Astrocyte (in vitro differentiated cells and primary cell): ENCODE measurements around the gene AFAP1L2. TPM values are rescaled to one million over a fixed set of nuclear protein-coding genes. Genes with fewer than 3 reads are reported as not detected.

ENCODE experiments used
- DNase-seq: peaks from one replicate; pipeline ENCODE4 v3.0.0-alpha.2; 2010; ENCODE audit warnings: low read depth
- FAIRE-seq: peaks from 2 replicates; lab custom pipeline; 2011; peaks lifted over from hg19 to GRCh38; lab: Jason Lieb, UNC
- H2AFZ ChIP-seq: 2 replicates; pipeline ENCODE4 v1.6.0; 2012; ENCODE audit warnings: low read depth, low read length, inconsistent platforms
- H3K27ac ChIP-seq: 2 replicates; pipeline ENCODE4 v1.5.1; 2011; ENCODE audit warnings: low read depth, low read length, inconsistent platforms
- H3K27me3 ChIP-seq: 2 replicates; pipeline ENCODE4 v1.6.0; 2011; ENCODE audit warnings: low read length, inconsistent platforms; ENCODE audit not compliant: insufficient read depth
- H3K36me3 ChIP-seq: 2 replicates; pipeline ENCODE4 v1.5.1; 2011; ENCODE audit warnings: low read length, inconsistent platforms; ENCODE audit not compliant: insufficient read depth
- H3K4me1 ChIP-seq: 2 replicates; pipeline ENCODE4 v1.5.1; 2011; ENCODE audit warnings: low read length, inconsistent platforms; ENCODE audit not compliant: insufficient read depth
- H3K4me2 ChIP-seq: 2 replicates; pipeline ENCODE4 v1.6.0; 2012; ENCODE audit warnings: low read length, inconsistent platforms
- H3K4me3 ChIP-seq: 2 replicates; pipeline ENCODE4 v1.5.1; 2011; ENCODE audit warnings: low read depth, mild to moderate bottlenecking, low read length, inconsistent platforms; ENCODE audit not compliant: insufficient read depth
- H3K79me2 ChIP-seq: 2 replicates; pipeline ENCODE4 v1.6.0; 2012; ENCODE audit warnings: mild to moderate bottlenecking, low read length, inconsistent platforms; ENCODE audit not compliant: insufficient read depth
- H3K9ac ChIP-seq: 2 replicates; pipeline ENCODE4 v1.6.0; 2012; ENCODE audit warnings: mild to moderate bottlenecking, low read length, inconsistent platforms
- H3K9me3 ChIP-seq: 2 replicates; pipeline ENCODE4 v1.5.1; 2012; ENCODE audit warnings: low read depth, mild to moderate bottlenecking, low read length, inconsistent platforms; ENCODE audit not compliant: insufficient read depth
- H4K20me1 ChIP-seq: 2 replicates; pipeline ENCODE4 v1.6.0; 2012; ENCODE audit warnings: low read length, inconsistent platforms; ENCODE audit not compliant: insufficient read depth
- H3K27ac Mint-ChIP-seq: one replicate; pipeline ENCODE4 v1.8.0; 2021; ENCODE audit warnings: mild to moderate bottlenecking, mixed read lengths; ENCODE audit not compliant: unreplicated experiment
- H3K27me3 Mint-ChIP-seq: one replicate; pipeline ENCODE4 v1.8.0; 2021; ENCODE audit warnings: low read depth, mixed read lengths; ENCODE audit not compliant: unreplicated experiment
- H3K36me3 Mint-ChIP-seq: one replicate; pipeline ENCODE4 v1.8.0; 2021; ENCODE audit warnings: low read depth, mixed read lengths; ENCODE audit not compliant: unreplicated experiment
- H3K4me1 Mint-ChIP-seq: one replicate; pipeline ENCODE4 v1.8.0; 2021; ENCODE audit warnings: low read depth, mixed read lengths; ENCODE audit not compliant: unreplicated experiment
- H3K4me3 Mint-ChIP-seq: one replicate; pipeline ENCODE4 v1.8.0; 2021; ENCODE audit warnings: mild to moderate bottlenecking, moderate library complexity, mixed read lengths; ENCODE audit not compliant: unreplicated experiment
- H3K9me3 Mint-ChIP-seq: one replicate; pipeline ENCODE4 v1.8.0; 2021; ENCODE audit warnings: mild to moderate bottlenecking, mixed read lengths; ENCODE audit not compliant: unreplicated experiment
- CTCF ChIP-seq: IDR thresholded peaks from 2 replicates; pipeline ENCODE4 v1.5.1; 2011; ENCODE audit warnings: low read depth, mild to moderate bottlenecking, inconsistent platforms, low read length, moderate library complexity; ENCODE audit not compliant: insufficient read depth
- EZH2 ChIP-seq: IDR thresholded peaks from 2 replicates; pipeline ENCODE4 v1.6.1; 2012; ENCODE audit warnings: mild to moderate bottlenecking, low read length, inconsistent platforms; ENCODE audit not compliant: insufficient read depth
- total RNA-seq: library from RNA; stranded (reverse); gene quantifications from 2 replicates; pipeline ENCODE4 v1.2.1, GENCODE V29; 2021

AFAP1L2 gene
- total RNA-seq, 1 donor from 2014 or later = 26.6 TPM

DNA sequence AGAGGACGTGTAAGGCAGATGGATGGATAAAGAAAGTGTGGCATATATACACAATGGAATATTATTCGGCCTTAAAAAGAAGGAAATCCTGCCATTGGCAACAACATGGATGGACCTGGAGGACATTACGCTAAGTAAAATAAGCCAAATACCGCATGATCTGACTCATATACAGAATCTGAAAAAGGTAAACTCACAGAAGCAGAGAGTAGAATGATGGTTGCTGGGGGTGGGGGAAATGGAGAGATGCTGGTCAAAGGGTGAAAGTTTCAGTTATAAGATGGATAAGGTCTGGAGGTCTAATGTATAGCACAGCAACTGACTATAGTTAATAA lies 36.3 kb downstream of the AFAP1L2 start:
- peaks cover 16% of the 10 kb centered on the region for H3K4me1 ChIP-seq
- peaks cover 29% of the 10 kb centered on the region for H3K4me1 Mint-ChIP-seq
- no peak for FAIRE-seq
- peaks cover 10% of the 10 kb centered on the region for H3K36me3 Mint-ChIP-seq
- peak overlapping the region; percentile 50 for H3K4me2 ChIP-seq
- no peaks in the 10 kb centered on the region for H3K9me3 ChIP-seq
- no peak overlapping the region for H3K27ac Mint-ChIP-seq
- no peak for DNase-seq
- no peaks in the 10 kb centered on the region for H3K27me3 Mint-ChIP-seq
- H3K9me3 Mint-ChIP-seq = peaks cover 4% of the 10 kb centered on the region
- no peaks in the 10 kb centered on the region for H3K79me2 ChIP-seq
- no peak overlapping the region for H3K4me3 ChIP-seq
- no peak overlapping the region for H3K27ac ChIP-seq
- no peaks in the 10 kb centered on the region for H4K20me1 ChIP-seq
- no peak overlapping the region for H2AFZ ChIP-seq
- H3K4me3 Mint-ChIP-seq = no peak overlapping the region
- TF ChIP-seq EZH2 (no peak), CTCF (no peak)
- H3K27me3 ChIP-seq = no peaks in the 10 kb centered on the region
- no peaks in the 10 kb centered on the region for H3K36me3 ChIP-seq
- H3K9ac ChIP-seq = no peak overlapping the region

- peaks cover 13% of the 10 kb centered on the region for H3K36me3 Mint-ChIP-seq
- Histone ChIP-seq H3K4me1 (peaks cover 16% of the 10 kb centered on the region), H3K36me3 (no peaks in the 10 kb centered on the region), H2AFZ (no peak overlapping the region), H3K4me3 (no peak overlapping the region), H3K79me2 (no peaks in the 10 kb centered on the region), H4K20me1 (no peaks in the 10 kb centered on the region), H3K9ac (no peak overlapping the region), H3K4me2 (peak overlapping the region; percentile 50), H3K27me3 (no peaks in the 10 kb centered on the region), H3K9me3 (no peaks in the 10 kb centered on the region), H3K27ac (peak overlapping the region; percentile 18)
- no peaks in the 10 kb centered on the region for H3K27me3 Mint-ChIP-seq
- DNase-seq (peak; percentile 84), FAIRE-seq (no peak)
- peaks cover 29% of the 10 kb centered on the region for H3K4me1 Mint-ChIP-seq
- no peak overlapping the region for H3K4me3 Mint-ChIP-seq
- H3K27ac Mint-ChIP-seq = peak overlapping the region; percentile 75
- no peak for TF ChIP-seq EZH2
- no peak for TF ChIP-seq CTCF
- peaks cover 4% of the 10 kb centered on the region for H3K9me3 Mint-ChIP-seq
Measured at GRCh38 chr10:114367351-114368056, 36.8 kb downstream of the AFAP1L2 start.

- FAIRE-seq (no peak), DNase-seq (no peak)
- Histone ChIP-seq H3K4me1 (peaks cover 16% of the 10 kb centered on the region), H3K9ac (no peak overlapping the region), H3K36me3 (no peaks in the 10 kb centered on the region), H3K4me3 (no peak overlapping the region), H3K27me3 (peaks cover 8% of the 10 kb centered on the region), H3K9me3 (no peaks in the 10 kb centered on the region), H4K20me1 (no peaks in the 10 kb centered on the region), H3K79me2 (no peaks in the 10 kb centered on the region), H3K4me2 (no peak overlapping the region), H2AFZ (no peak overlapping the region), H3K27ac (no peak overlapping the region)
- Mint-ChIP-seq H3K4me1 (peaks cover 31% of the 10 kb centered on the region), H3K27ac (no peak overlapping the region), H3K4me3 (no peak overlapping the region), H3K36me3 (peaks cover 20% of the 10 kb centered on the region), H3K9me3 (peaks cover 4% of the 10 kb centered on the region), H3K27me3 (no peaks in the 10 kb centered on the region)
- TF ChIP-seq CTCF = no peak
- TF ChIP-seq EZH2 = no peak
Measured at GRCh38 chr10:114364726-114365125, 39.6 kb downstream of the AFAP1L2 start.
